ENCODE measurements around the gene NKX1-1. TPM values are rescaled to one million over a fixed set of nuclear protein-coding genes. Genes with fewer than 3 reads are reported as not detected.
A peak's percentile ranks its signal among the peaks of the same experiment; 100 is the strongest.

The NKX1-1 gene
- total RNA-seq, 1 experiment from 2014 or later, result not detected

GRCh38 chr4:1413687-1414479, 7.6 kb upstream of the NKX1-1 start:
- DNase-seq, result no peak
- Histone ChIP-seq H3K27me3 (ENCODE audit: low read length) (no peaks in the 10 kb centered on the region), H3K9me3 (ENCODE audit: low read length) (no peaks in the 10 kb centered on the region), H3K36me3 (ENCODE audit: insufficient read depth, low read length) (no peaks in the 10 kb centered on the region), H3K9me2 (replicated peaks; ENCODE audit: insufficient read depth, low read length) (no peaks in the 10 kb centered on the region), H3K4me1 (ENCODE audit: low read length) (no peaks in the 10 kb centered on the region), H2AFZ (ENCODE audit: low read length) (no peak overlapping the region), H3K79me2 (ENCODE audit: low read length) (no peaks in the 10 kb centered on the region), H3K4me3 (ENCODE audit: low read length) (no peak overlapping the region), H4K20me1 (ENCODE audit: insufficient read depth, low read depth, low read length) (no peaks in the 10 kb centered on the region), H3K4me2 (ENCODE audit: low read depth, low read length, poor library complexity, severe bottlenecking) (no peak overlapping the region), H3K27ac (ENCODE audit: low read length) (no peak overlapping the region), H3K9ac (ENCODE audit: low read length) (no peak overlapping the region)

GRCh38 chr4:1413204-1413663, 7.0 kb upstream of the NKX1-1 start:
- H3K79me2 ChIP-seq (ENCODE audit: low read length), result no peaks in the 10 kb centered on the region
- no peak for DNase-seq
- H3K27me3 ChIP-seq (ENCODE audit: low read length), result no peaks in the 10 kb centered on the region
- H2AFZ ChIP-seq (ENCODE audit: low read length), result no peak overlapping the region
- no peaks in the 10 kb centered on the region for H3K4me1 ChIP-seq (ENCODE audit: low read length)
- H3K27ac ChIP-seq (ENCODE audit: low read length), result no peak overlapping the region
- H3K9ac ChIP-seq (ENCODE audit: low read length), result no peak overlapping the region
- no peaks in the 10 kb centered on the region for H3K9me3 ChIP-seq (ENCODE audit: low read length)
- H3K9me2 ChIP-seq (replicated peaks; ENCODE audit: insufficient read depth, low read length), result no peaks in the 10 kb centered on the region
- H3K36me3 ChIP-seq (ENCODE audit: insufficient read depth, low read length), result no peaks in the 10 kb centered on the region
- H3K4me3 ChIP-seq (ENCODE audit: low read length), result no peak overlapping the region
- H4K20me1 ChIP-seq (ENCODE audit: insufficient read depth, low read depth, low read length), result no peaks in the 10 kb centered on the region
- no peak overlapping the region for H3K4me2 ChIP-seq (ENCODE audit: low read depth, low read length, poor library complexity, severe bottlenecking)

- no peak overlapping the region for H3K4me2 ChIP-seq (ENCODE audit: low read depth, low read length, poor library complexity, severe bottlenecking)
- no peaks in the 10 kb centered on the region for H4K20me1 ChIP-seq (ENCODE audit: insufficient read depth, low read depth, low read length)
- H3K4me1 ChIP-seq (ENCODE audit: low read length), result no peaks in the 10 kb centered on the region
- H3K36me3 ChIP-seq (ENCODE audit: insufficient read depth, low read length), result no peaks in the 10 kb centered on the region
- no peaks in the 10 kb centered on the region for H3K79me2 ChIP-seq (ENCODE audit: low read length)
- H3K9me3 ChIP-seq (ENCODE audit: low read length), result no peaks in the 10 kb centered on the region
- H3K27ac ChIP-seq (ENCODE audit: low read length), result no peak overlapping the region
- H3K27me3 ChIP-seq (ENCODE audit: low read length), result no peaks in the 10 kb centered on the region
- no peak overlapping the region for H3K4me3 ChIP-seq (ENCODE audit: low read length)
- no peaks in the 10 kb centered on the region for H3K9me2 ChIP-seq (replicated peaks; ENCODE audit: insufficient read depth, low read length)
- no peak for DNase-seq
- H3K9ac ChIP-seq (ENCODE audit: low read length), result no peak overlapping the region
- H2AFZ ChIP-seq (ENCODE audit: low read length), result no peak overlapping the region
Measured at GRCh38 chr4:1412376-1413203, 6.3 kb upstream of the NKX1-1 start.

GRCh38 chr4:1411436-1412375, 5.5 kb upstream of the NKX1-1 start:
- Histone ChIP-seq H4K20me1 (ENCODE audit: insufficient read depth, low read depth, low read length) (no peaks in the 10 kb centered on the region), H3K79me2 (ENCODE audit: low read length) (no peaks in the 10 kb centered on the region), H3K4me2 (ENCODE audit: low read depth, low read length, poor library complexity, severe bottlenecking) (no peak overlapping the region), H3K4me1 (ENCODE audit: low read length) (no peaks in the 10 kb centered on the region), H3K36me3 (ENCODE audit: insufficient read depth, low read length) (no peaks in the 10 kb centered on the region), H3K4me3 (ENCODE audit: low read length) (no peak overlapping the region), H3K27me3 (ENCODE audit: low read length) (no peaks in the 10 kb centered on the region), H3K9me2 (replicated peaks; ENCODE audit: insufficient read depth, low read length) (no peaks in the 10 kb centered on the region), H3K9ac (ENCODE audit: low read length) (no peak overlapping the region), H2AFZ (ENCODE audit: low read length) (no peak overlapping the region), H3K27ac (ENCODE audit: low read length) (no peak overlapping the region), H3K9me3 (ENCODE audit: low read length) (no peaks in the 10 kb centered on the region)
- no peak for DNase-seq

- no peak overlapping the region for H3K4me2 ChIP-seq (ENCODE audit: low read depth, low read length, poor library complexity, severe bottlenecking)
- no peaks in the 10 kb centered on the region for H4K20me1 ChIP-seq (ENCODE audit: insufficient read depth, low read depth, low read length)
- DNase-seq, result peak; percentile 80
- H2AFZ ChIP-seq (ENCODE audit: low read length), result no peak overlapping the region
- no peaks in the 10 kb centered on the region for H3K79me2 ChIP-seq (ENCODE audit: low read length)
- no peak overlapping the region for H3K27ac ChIP-seq (ENCODE audit: low read length)
- no peaks in the 10 kb centered on the region for H3K9me2 ChIP-seq (replicated peaks; ENCODE audit: insufficient read depth, low read length)
- H3K27me3 ChIP-seq (ENCODE audit: low read length), result no peaks in the 10 kb centered on the region
- H3K4me1 ChIP-seq (ENCODE audit: low read length), result no peaks in the 10 kb centered on the region
- H3K9ac ChIP-seq (ENCODE audit: low read length), result no peak overlapping the region
- no peak overlapping the region for H3K4me3 ChIP-seq (ENCODE audit: low read length)
- no peaks in the 10 kb centered on the region for H3K36me3 ChIP-seq (ENCODE audit: insufficient read depth, low read length)
- no peaks in the 10 kb centered on the region for H3K9me3 ChIP-seq (ENCODE audit: low read length)
Measured at GRCh38 chr4:1410491-1411325, 4.5 kb upstream of the NKX1-1 start.

GRCh38 chr4:1409491-1410425, 3.5 kb upstream of the NKX1-1 start:
- Histone ChIP-seq H3K4me1 (ENCODE audit: low read length) (no peaks in the 10 kb centered on the region), H3K4me2 (ENCODE audit: low read depth, low read length, poor library complexity, severe bottlenecking) (no peak overlapping the region), H3K36me3 (ENCODE audit: insufficient read depth, low read length) (no peaks in the 10 kb centered on the region), H3K27me3 (ENCODE audit: low read length) (no peaks in the 10 kb centered on the region), H3K9ac (ENCODE audit: low read length) (no peak overlapping the region), H3K9me3 (ENCODE audit: low read length) (no peaks in the 10 kb centered on the region), H3K4me3 (ENCODE audit: low read length) (no peak overlapping the region), H4K20me1 (ENCODE audit: insufficient read depth, low read depth, low read length) (no peaks in the 10 kb centered on the region), H3K9me2 (replicated peaks; ENCODE audit: insufficient read depth, low read length) (no peaks in the 10 kb centered on the region), H3K27ac (ENCODE audit: low read length) (no peak overlapping the region), H3K79me2 (ENCODE audit: low read length) (no peaks in the 10 kb centered on the region), H2AFZ (ENCODE audit: low read length) (no peak overlapping the region)
- no peak for DNase-seq

- no peak overlapping the region for H3K4me3 ChIP-seq (ENCODE audit: low read length)
- H3K4me2 ChIP-seq (ENCODE audit: low read depth, low read length, poor library complexity, severe bottlenecking), result no peak overlapping the region
- H3K27ac ChIP-seq (ENCODE audit: low read length), result no peak overlapping the region
- H4K20me1 ChIP-seq (ENCODE audit: insufficient read depth, low read depth, low read length), result no peaks in the 10 kb centered on the region
- H3K4me1 ChIP-seq (ENCODE audit: low read length), result no peaks in the 10 kb centered on the region
- no peaks in the 10 kb centered on the region for H3K9me3 ChIP-seq (ENCODE audit: low read length)
- H3K36me3 ChIP-seq (ENCODE audit: insufficient read depth, low read length), result no peaks in the 10 kb centered on the region
- no peak for DNase-seq
- H3K9me2 ChIP-seq (replicated peaks; ENCODE audit: insufficient read depth, low read length), result no peaks in the 10 kb centered on the region
- H3K27me3 ChIP-seq (ENCODE audit: low read length), result no peaks in the 10 kb centered on the region
- H3K9ac ChIP-seq (ENCODE audit: low read length), result no peak overlapping the region
- H2AFZ ChIP-seq (ENCODE audit: low read length), result no peak overlapping the region
- H3K79me2 ChIP-seq (ENCODE audit: low read length), result no peaks in the 10 kb centered on the region
Measured at GRCh38 chr4:1409079-1409478, 2.8 kb upstream of the NKX1-1 start.
